ENCODE measurements around the gene PIAS4. TPM values are rescaled to one million over a fixed set of nuclear protein-coding genes. Genes with fewer than 3 reads are reported as not detected.

Gene PIAS4
- total and polyA plus RNA-seq, 4 donors: 6.5 to 20.3 (median 15.9) TPM

Small RNAs within 50 kb of the gene (microRNA-seq; reads per million reads assigned to microRNA genes)
- gene MIR637: 0 reads per million in 2 donors

Other genes with a start within 250 kb of the PIAS4 start
- gene APBA3, start 246.0 kb upstream of the PIAS4 start, total RNA-seq: 10 to 100 TPM; 15.7 to 24.3 TPM
- 10 to 100 TPM in 1 of 2 donors, 1 to 10 TPM in 1; 7.1 to 25.6 TPM for gene APBA3, start 246.0 kb upstream of the PIAS4 start, polyA plus RNA-seq
- 10 to 100 TPM; 39.6 to 40.7 TPM for gene MRPL54, start 245.1 kb upstream of the PIAS4 start, total RNA-seq
- 100 to 1,000 TPM in 1 of 2 donors, 10 to 100 TPM in 1; 88.7 to 125 TPM for gene MRPL54, start 245.1 kb upstream of the PIAS4 start, polyA plus RNA-seq
- gene RAX2, start 235.5 kb upstream of the PIAS4 start, total RNA-seq: not detected
- not detected for gene RAX2, start 235.5 kb upstream of the PIAS4 start, polyA plus RNA-seq
- 1 to 10 TPM; 1.9 to 2.0 TPM for gene MATK, start 221.4 kb upstream of the PIAS4 start, total RNA-seq
- gene MATK, start 221.4 kb upstream of the PIAS4 start, polyA plus RNA-seq: 1 to 10 TPM; 1.7 to 5.5 TPM
- gene ZFR2, start 138.7 kb upstream of the PIAS4 start, total RNA-seq: not detected
- not detected for gene ZFR2, start 138.7 kb upstream of the PIAS4 start, polyA plus RNA-seq
- gene ATCAY, start 127.1 kb upstream of the PIAS4 start, total RNA-seq: not detected
- not detected for gene ATCAY, start 127.1 kb upstream of the PIAS4 start, polyA plus RNA-seq
- 1 to 10 TPM in 1 of 2 donors, not detected in 1; 2.4 TPM for gene NMRK2, start 74.7 kb upstream of the PIAS4 start, total RNA-seq
- gene NMRK2, start 74.7 kb upstream of the PIAS4 start, polyA plus RNA-seq: 1 to 10 TPM in 1 of 2 donors, under 1 TPM in 1; 0.18 to 5.5 TPM
- gene DAPK3, start 36.6 kb upstream of the PIAS4 start, total RNA-seq: 100 to 1,000 TPM; 118 to 197 TPM
- gene DAPK3, start 36.6 kb upstream of the PIAS4 start, polyA plus RNA-seq: 100 to 1,000 TPM in 1 of 2 donors, 10 to 100 TPM in 1; 78.0 to 146 TPM
- gene EEF2, start 22.3 kb upstream of the PIAS4 start, total RNA-seq: 1,000 to 10,000 TPM; 1,616 to 1,851 TPM
- 1,000 to 10,000 TPM in 1 of 2 donors, 100 to 1,000 TPM in 1; 969 to 1,197 TPM for gene EEF2, start 22.3 kb upstream of the PIAS4 start, polyA plus RNA-seq
- 10 to 100 TPM; 50.4 to 53.9 TPM for gene ZBTB7A, start 59.2 kb downstream of the PIAS4 start, total RNA-seq
- gene ZBTB7A, start 59.2 kb downstream of the PIAS4 start, polyA plus RNA-seq: 10 to 100 TPM in 1 of 2 donors, 1 to 10 TPM in 1; 7.8 to 14.5 TPM
- 10 to 100 TPM; 80.8 to 97.8 TPM for gene MAP2K2, start 116.4 kb downstream of the PIAS4 start, total RNA-seq
- gene MAP2K2, start 116.4 kb downstream of the PIAS4 start, polyA plus RNA-seq: 100 to 1,000 TPM in 1 of 2 donors, 10 to 100 TPM in 1; 82.4 to 230 TPM
- gene CREB3L3, start 145.9 kb downstream of the PIAS4 start, total RNA-seq: not detected
- gene CREB3L3, start 145.9 kb downstream of the PIAS4 start, polyA plus RNA-seq: 10 to 100 TPM in 1 of 2 donors, under 1 TPM in 1; 0.15 to 25.2 TPM
- gene SIRT6, start 174.8 kb downstream of the PIAS4 start, total RNA-seq: 10 to 100 TPM; 19.4 to 23.5 TPM
- gene SIRT6, start 174.8 kb downstream of the PIAS4 start, polyA plus RNA-seq: 10 to 100 TPM; 13.5 to 26.1 TPM
- under 1 TPM; 0.29 to 0.63 TPM for gene ANKRD24, start 175.0 kb downstream of the PIAS4 start, total RNA-seq
- gene ANKRD24, start 175.0 kb downstream of the PIAS4 start, polyA plus RNA-seq: 1 to 10 TPM in 1 of 2 donors, under 1 TPM in 1; 0.74 to 1.6 TPM
- 1 to 10 TPM; 3.3 to 3.7 TPM for gene EBI3, start 221.8 kb downstream of the PIAS4 start, total RNA-seq
- 1 to 10 TPM; 1.3 to 7.9 TPM for gene EBI3, start 221.8 kb downstream of the PIAS4 start, polyA plus RNA-seq
- 10 to 100 TPM; 12.5 to 15.0 TPM for gene YJU2, start 239.3 kb downstream of the PIAS4 start, total RNA-seq
- gene YJU2, start 239.3 kb downstream of the PIAS4 start, polyA plus RNA-seq: 10 to 100 TPM; 12.4 to 25.2 TPM